GM12873 (cell line): Measurements from ENCODE around the gene RFT1.

Source experiments
- TF ChIP-seq, protein P1 (sequence below): IDR thresholded peaks from 2 replicates; pipeline ENCODE4 v1.5.1; 2012; ENCODE audit warnings: low read depth, mild to moderate bottlenecking, moderate library complexity, low read length, control low read depth; ENCODE audit not compliant: insufficient read depth; ENCODE audit errors: missing control alignments

RFT1 gene

DNA sequence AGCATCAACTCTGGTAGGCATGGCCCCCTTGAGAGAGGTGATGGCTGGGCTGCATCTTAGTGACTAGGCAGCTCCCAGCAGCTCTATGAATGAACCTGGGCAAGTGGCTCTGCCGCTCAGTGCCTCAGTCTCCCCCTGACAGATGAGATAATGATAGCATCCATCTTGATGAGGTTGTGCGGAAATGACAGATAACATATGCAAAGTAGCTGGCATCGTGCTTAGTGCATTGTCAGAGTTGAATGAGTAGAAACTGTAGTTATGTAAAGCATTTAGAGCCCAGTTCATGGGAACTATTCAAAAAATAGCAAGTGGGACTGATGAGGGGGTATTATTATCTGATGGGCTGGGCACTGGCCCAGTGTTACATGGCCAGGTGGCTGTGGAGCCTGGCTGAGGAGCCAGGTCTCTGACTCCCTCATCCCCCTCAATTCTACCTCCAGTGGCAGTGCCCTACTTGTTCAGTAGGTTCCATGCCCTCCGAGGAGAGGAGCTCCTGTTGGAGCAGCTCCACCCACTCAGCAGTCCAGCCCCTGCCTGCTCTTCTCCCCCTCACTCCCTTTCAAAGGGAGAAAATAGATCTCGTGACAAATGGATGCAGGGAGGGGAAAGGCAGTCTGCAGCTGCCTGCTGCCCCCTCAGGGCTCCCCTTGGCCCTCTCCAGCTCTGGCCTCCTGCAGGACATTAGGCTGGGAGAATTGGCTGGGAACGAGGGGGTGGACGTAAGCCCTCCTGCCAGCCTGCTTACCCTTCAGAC is 37.4 kb upstream of the RFT1 start:
- TF ChIP-seq, protein P1, sequence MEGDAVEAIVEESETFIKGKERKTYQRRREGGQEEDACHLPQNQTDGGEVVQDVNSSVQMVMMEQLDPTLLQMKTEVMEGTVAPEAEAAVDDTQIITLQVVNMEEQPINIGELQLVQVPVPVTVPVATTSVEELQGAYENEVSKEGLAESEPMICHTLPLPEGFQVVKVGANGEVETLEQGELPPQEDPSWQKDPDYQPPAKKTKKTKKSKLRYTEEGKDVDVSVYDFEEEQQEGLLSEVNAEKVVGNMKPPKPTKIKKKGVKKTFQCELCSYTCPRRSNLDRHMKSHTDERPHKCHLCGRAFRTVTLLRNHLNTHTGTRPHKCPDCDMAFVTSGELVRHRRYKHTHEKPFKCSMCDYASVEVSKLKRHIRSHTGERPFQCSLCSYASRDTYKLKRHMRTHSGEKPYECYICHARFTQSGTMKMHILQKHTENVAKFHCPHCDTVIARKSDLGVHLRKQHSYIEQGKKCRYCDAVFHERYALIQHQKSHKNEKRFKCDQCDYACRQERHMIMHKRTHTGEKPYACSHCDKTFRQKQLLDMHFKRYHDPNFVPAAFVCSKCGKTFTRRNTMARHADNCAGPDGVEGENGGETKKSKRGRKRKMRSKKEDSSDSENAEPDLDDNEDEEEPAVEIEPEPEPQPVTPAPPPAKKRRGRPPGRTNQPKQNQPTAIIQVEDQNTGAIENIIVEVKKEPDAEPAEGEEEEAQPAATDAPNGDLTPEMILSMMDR: no peak

DNA sequence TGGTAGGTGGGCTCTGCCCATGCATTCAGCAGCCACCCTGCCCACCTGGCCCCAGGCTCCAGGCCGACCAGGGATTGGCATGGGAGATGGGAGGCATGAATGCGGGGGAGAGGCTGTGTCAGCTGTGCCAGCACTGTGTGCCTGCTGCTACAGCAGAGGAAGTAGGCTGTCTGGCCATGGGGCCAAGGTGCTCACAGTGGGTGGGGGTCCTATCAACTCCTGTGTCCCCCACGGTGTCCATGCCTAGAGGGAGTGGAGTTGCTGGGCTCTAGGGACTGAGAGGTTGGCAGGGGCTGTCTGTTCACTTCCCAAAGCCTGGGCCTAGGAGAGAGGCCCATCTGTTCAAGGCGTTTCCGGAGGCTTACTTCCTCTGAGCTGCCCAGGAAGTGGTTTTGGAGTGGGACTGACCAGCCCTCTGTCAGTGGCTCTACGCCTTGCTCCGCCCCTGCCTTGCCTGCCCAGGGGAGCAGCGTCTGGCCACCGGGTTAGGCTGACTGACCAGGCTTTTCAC is 36.6 kb upstream of the RFT1 start:
- TF ChIP-seq, protein P1: no peak

- TF ChIP-seq, protein P1: no peak
Observed at GRCh38 chr3:53166206-53166605, 36.0 kb upstream of the RFT1 start.

DNA sequence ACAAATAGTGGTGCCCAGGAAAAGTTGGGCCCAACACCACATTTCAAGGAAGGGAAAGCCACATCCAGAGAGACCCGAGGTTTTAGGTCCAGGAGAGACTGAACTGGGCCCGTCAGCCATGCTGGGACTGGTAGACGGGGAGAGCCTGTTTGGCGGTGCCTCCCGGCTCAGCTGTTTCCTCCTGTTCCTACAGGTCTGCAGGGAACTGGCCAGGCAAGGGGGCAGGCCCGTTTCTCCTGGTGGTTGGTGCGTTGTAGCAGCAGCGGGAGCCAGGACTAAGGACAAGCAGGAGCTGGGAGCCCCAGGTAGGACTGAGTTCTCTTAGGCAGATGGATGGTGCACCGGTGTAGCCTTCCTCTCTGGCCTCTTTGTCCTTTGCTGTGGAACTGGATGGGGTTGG is 34.7 kb upstream of the RFT1 start:
- TF ChIP-seq, protein P1: no peak

DNA sequence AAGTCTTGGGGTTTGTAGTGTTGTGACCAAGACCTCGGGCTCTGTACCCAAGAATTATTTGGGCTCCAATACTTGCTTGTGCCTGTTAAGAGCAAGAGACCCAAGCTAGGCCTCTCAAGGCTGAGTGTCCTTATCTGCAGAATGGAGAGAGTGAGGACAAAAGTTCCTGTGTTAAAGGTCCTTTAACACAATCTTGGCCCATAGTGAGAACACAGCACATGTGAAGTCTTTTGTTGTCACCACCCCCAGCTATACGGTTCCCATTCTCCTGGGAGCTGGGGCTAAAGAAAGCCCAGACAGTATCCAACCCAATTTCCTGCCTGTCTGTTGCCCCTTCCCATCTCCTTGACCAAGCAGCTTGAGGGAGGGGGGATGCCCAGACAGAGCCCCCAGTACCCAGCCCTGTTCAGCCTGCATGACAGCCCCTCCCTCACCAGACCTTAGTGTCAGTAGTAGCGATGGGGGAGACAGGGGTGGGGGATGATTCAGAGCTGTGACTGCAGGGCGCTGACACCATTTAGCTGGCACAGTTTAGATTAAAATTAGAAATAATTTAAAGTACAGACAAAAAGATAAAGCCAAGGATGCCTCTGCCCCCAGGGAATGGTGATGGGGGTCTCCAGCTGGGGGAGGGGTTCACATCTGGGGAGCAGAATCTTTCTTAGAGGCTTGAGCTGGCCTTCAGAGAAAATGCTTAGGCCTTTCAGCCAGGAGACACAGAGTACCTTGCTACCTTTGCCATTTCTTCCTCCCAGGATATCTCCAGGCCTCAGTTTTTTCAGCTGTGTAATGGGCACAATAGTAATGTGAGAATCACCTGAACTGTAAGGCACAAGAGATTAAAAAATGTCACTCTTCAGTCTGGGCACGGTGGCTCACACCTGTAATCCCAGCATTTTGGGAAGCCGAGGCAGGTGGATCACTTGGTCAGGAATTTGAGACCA is 33.5 kb upstream of the RFT1 start:
- TF ChIP-seq, protein P1: no peak

DNA sequence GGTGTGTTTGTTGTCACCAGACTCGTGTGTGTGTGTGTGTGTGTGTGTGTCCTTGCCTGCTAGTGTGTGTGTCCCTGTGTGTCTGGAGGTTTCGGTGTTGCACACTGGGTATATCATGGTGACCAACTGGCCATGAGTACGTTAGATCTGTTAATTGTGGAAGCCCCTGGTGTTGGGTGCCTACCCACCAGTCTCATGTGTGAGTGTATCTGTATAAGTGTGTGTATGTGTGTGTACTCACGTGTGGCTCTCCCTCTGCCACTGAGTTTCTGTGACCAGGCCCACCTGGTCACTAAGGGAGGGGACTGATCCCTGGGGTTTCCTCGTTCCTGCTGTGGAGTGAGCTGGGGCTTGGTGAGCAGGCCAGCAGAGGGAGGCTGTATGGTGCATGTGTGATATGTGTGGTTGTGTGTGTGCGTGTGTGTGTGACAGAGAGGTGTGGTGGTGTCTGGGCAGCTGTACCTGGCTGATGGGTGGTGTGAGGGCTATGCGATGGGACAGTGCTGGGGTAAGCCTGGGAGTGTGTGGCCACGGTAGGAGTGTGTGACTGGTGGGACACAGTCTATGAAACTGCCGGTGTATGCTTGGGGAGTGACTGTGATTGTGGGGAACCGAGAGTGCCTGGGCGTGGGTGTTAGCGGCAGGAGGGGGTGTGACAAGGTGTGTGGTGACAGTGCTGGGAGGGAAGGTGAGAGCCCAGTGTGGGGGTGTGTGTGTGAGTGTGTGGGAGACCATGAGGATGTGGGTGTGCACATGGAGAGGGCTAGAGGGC is 32.6 kb upstream of the RFT1 start:
- TF ChIP-seq, protein P1: peak; percentile 6
